Mucosa of descending colon (tissue), 3 donors: Measurements from ENCODE around the gene PLEKHG5. TPM values are rescaled to one million over a fixed set of nuclear protein-coding genes. Genes with fewer than 3 reads are reported as not detected.
"Not testable (repeated sequence)": the region's sequence is repeated elsewhere in the genome, so short reads cannot be mapped to it uniquely, and the experiment has no call there.

Experiments
- ATAC-seq: fragments of 200-7000 bp; cut with Tn5 transposase; one replicate; pipeline ENCODE4 v1.9.1; 2020; ENCODE audit warnings: mild to moderate bottlenecking, moderate library complexity
- DNase-seq, 3 donors: peaks; one replicate each; pipeline ENCODE4 v3.0.0-alpha.2; 2020
- H3K36me3 ChIP-seq: fragments of 200-600 bp; one replicate; pipeline ENCODE4 v1.8.0; 2021; ENCODE audit warnings: low read depth, mild to moderate bottlenecking
- H3K4me1 ChIP-seq: fragments of 200-600 bp; one replicate; pipeline ENCODE4 v1.8.0; 2021; ENCODE audit warnings: low read depth, mild to moderate bottlenecking
- H3K4me3 ChIP-seq: fragments of 200-600 bp; one replicate; pipeline ENCODE4 v1.8.0; 2021; ENCODE audit warnings: mild to moderate bottlenecking
- H3K9me3 ChIP-seq: fragments of 200-600 bp; one replicate; pipeline ENCODE4 v1.8.0; 2021; ENCODE audit warnings: mild to moderate bottlenecking
- intact Hi-C, 2 donors: fragments of 100-400 bp; cut with DNase I in 1 of 2; cut with micrococcal nuclease in 1 of 2; formaldehyde crosslinking; loops; one replicate each; pipeline versions ENCODE4 v1.11.0 to v1.11.1; 2022; cut with DNase I, micrococcal nuclease
- total RNA-seq, 3 donors: library from RNA; stranded (reverse); fragmentation: NEBNext Ultra II Directional in 2 of 3; extraction: Animal tissue kit (Norgen Biotek cat#: 25700) in 2 of 3; gene quantifications; one replicate each; pipeline versions ENCODE4 v1.2.1 to v1.2.4, GENCODE V29; 2021 to 2023
- TF ChIP-seq, protein P1 (sequence below): fragments of 200-600 bp; IDR thresholded peaks from one replicate; pipeline ENCODE4 v1.8.0; 2022; ENCODE audit warnings: antibody characterized with exemption, mild to moderate bottlenecking
- donor health status: DM: no; HTN: no; CAD: no; lungs with moderate emphysema.
- donor health status: DM: no; HTN: no; CAD: no.
- donor health status: DM: no; HTN: yes; CAD: no.

Gene PLEKHG5
- total RNA-seq, 3 donors from 2014 or later: 20.1 to 32.9 (median 20.2) TPM

DNA sequence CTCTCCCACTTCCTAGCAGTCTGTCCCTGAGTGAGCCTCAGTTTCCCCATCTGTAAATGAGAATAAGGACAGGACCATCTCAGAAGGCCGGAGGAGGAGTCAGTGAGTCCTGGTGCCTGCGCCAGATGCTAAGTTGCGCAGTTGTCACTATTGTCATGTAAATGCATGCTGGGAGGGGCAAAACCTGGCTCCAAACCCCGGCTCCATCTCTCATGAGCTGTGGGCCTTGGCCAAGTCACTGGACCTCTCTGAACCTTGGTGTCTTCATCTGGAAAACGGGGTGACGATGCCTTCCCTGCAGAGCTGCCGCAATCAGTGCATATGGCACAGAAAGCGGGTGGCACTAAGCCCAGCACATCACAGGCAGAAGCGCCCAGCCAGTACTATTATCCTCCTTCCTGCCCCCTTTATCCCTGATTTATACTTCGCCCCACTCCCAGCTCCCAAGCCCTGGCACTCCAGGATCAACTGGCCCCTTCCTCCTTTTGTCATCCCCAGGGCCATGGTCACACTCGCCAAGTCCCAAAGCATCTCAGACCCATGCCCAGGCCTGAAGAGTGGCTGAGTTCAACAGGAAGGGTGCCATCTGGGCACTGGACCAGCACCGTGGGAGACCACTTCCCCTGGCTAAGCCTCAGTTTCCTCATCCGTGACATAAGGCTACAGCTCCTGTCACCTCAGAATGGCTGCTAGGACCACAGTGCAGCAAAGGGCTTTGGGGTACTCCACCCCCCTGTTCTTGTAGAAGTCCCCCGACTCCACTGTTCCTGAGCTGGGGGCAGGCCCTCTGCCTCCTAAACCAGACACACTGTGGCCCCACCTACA, 4.3 kb upstream of the PLEKHG5 start:
- TF ChIP-seq, protein P1, sequence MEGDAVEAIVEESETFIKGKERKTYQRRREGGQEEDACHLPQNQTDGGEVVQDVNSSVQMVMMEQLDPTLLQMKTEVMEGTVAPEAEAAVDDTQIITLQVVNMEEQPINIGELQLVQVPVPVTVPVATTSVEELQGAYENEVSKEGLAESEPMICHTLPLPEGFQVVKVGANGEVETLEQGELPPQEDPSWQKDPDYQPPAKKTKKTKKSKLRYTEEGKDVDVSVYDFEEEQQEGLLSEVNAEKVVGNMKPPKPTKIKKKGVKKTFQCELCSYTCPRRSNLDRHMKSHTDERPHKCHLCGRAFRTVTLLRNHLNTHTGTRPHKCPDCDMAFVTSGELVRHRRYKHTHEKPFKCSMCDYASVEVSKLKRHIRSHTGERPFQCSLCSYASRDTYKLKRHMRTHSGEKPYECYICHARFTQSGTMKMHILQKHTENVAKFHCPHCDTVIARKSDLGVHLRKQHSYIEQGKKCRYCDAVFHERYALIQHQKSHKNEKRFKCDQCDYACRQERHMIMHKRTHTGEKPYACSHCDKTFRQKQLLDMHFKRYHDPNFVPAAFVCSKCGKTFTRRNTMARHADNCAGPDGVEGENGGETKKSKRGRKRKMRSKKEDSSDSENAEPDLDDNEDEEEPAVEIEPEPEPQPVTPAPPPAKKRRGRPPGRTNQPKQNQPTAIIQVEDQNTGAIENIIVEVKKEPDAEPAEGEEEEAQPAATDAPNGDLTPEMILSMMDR: no peak
- no peak for ATAC-seq

DNA sequence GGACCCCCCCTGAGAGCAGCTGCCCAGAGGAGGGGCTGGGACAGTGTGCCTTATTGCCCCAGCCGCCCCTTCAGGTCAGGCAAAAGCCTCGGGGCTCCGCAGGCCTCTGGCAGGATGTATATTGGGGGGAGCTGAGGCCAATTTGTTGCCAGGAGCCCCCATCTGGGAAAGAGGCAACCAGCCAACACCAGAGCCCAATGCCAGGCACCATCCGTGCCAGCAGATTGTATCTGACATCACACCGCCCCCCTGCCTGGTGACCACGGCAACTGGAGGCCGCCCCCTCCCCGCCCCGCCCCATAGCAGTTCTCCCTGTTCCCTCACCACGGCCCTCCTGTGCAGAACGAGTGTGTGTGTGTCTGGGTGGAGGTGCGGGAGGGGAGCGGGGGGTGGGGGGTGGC, 3.6 kb upstream of the PLEKHG5 start:
- Histone ChIP-seq H3K4me1 (peaks cover 20% of the 10 kb centered on the region), H3K36me3 (no peaks in the 10 kb centered on the region), H3K9me3 (no peaks in the 10 kb centered on the region), H3K4me3 (no peak overlapping the region)
- TF ChIP-seq, protein P1: no peak
- intact Hi-C loops: no loop called here
- ATAC-seq (no peak), DNase-seq (peak in 1 of 3 donors; percentile 20)

More for the DNA sequence above, 4.3 kb upstream of the PLEKHG5 start:
- Histone ChIP-seq H3K4me3 (no peak overlapping the region), H3K4me1 (peaks cover 19% of the 10 kb centered on the region), H3K36me3 (no peaks in the 10 kb centered on the region), H3K9me3 (no peaks in the 10 kb centered on the region)
- no peak for DNase-seq
- intact Hi-C loops: no loop called here

DNA sequence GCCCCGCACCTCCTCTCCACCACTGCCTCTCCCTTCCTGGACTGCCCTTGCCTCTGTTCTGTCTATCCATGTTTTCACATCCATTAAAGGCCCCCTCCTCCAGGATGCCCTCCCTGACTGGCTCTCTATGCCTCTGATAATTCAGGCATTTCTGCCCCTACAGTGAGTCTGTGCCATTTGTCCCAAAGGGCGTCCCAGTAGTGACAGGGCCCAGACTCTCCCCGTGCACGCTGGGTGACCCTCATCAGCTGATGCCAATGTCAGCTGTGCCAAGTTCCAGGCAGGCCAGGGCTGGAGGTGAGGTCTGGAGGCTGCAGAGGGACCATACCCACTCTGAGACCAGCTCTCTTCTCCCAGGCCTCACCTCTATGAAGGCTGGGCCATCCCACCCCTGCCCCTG, 3.2 kb upstream of the PLEKHG5 start:
- Histone ChIP-seq H3K4me1 (peaks cover 24% of the 10 kb centered on the region), H3K4me3 (no peak overlapping the region), H3K9me3 (no peaks in the 10 kb centered on the region), H3K36me3 (no peaks in the 10 kb centered on the region)
- TF ChIP-seq, protein P1: no peak
- DNase-seq (no peak), ATAC-seq (no peak)
- intact Hi-C loops: no loop called here

DNA sequence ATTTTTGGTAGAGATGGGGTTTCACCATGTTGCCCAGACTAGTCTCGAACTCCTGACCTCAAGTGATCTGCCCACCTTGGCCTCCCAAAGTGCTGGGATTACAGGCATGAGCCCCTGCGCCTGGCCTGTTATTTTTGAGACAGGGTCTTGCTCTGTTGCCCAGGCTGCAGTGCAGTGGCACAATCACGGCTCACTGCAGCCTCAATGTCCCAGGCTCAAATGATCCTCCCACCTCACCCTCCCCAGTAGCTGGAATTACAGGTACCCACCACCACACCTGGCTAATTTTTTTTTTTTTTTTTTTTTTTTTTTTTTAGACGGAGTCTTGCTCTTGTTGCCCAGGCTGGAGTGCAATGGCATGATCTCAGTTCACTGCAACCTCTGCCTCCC, 2.4 kb upstream of the PLEKHG5 start:
- intact Hi-C loops, H3K9me3 ChIP-seq, DNase-seq, ATAC-seq, H3K36me3 ChIP-seq, H3K4me3 ChIP-seq: not testable (repeated sequence)
- peaks cover 32% of the 10 kb centered on the region for H3K4me1 ChIP-seq

DNA sequence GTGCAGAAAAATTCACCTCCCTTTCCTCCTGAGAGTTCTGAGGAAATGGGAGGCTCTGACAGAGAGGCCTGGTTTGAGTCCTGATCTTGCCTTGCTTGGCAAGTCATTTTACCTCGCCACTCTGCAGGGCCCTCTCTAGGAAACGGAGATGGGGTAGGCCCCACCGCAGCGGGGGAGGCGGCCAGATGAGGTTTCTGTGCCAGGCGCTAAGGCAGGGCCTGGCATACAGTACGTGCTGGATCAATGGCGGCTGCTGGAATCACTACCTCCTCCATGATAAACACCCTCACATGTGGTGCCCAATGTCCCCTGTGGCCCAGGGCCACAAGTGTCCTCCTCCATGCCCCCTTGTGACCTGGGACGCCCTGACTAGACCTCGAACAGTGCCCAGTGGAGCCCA, 499 bp upstream of the PLEKHG5 start:
- Histone ChIP-seq H3K4me1 (peaks cover 27% of the 10 kb centered on the region), H3K9me3 (no peaks in the 10 kb centered on the region), H3K36me3 (no peaks in the 10 kb centered on the region), H3K4me3 (no peak overlapping the region)
- ATAC-seq: no peak
- TF ChIP-seq, protein P1: no peak
- intact Hi-C loops: no loop called here
- DNase-seq: no peak

DNA sequence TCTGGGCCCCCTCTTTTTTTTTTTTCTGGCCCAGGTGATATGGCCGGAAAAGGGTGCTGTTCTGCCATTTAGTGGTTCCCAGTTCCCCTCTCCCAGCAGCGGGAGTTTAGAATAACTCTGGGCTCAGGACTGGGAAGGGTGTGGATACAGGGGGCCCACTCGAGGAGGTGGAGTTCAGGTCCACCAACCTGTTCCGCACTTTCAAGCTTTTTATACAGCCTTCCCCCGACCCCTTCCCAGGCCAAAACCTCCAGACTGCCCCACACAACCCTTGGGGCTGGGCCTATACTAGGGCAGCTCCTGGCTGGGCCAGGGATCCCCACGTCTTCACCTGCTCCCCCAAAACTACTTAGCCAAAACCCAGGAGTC, 402 bp downstream of the PLEKHG5 start:
- ATAC-seq (no peak), DNase-seq (no peak)
- intact Hi-C loops: no loop called here
- no peaks in the 10 kb centered on the region for H3K9me3 ChIP-seq
- TF ChIP-seq, protein P1: no peak
- peaks cover 29% of the 10 kb centered on the region for H3K4me1 ChIP-seq
- H3K4me3 ChIP-seq: peak overlapping the region; percentile 59
- H3K36me3 ChIP-seq: no peaks in the 10 kb centered on the region
